HUES6 (cell line): ENCODE data around the gene SFXN3.

Experiments used
- H3K27ac ChIP-seq: 2 replicates; pipeline ENCODE4 v1.7.0; 2013; ENCODE audit warnings: low read depth, mild to moderate bottlenecking, low read length, inconsistent platforms
- H3K27me3 ChIP-seq: 2 replicates; pipeline ENCODE4 v1.6.1; 2013; ENCODE audit warnings: low read length; ENCODE audit not compliant: control insufficient read depth, insufficient read depth
- H3K36me3 ChIP-seq: 2 replicates; pipeline ENCODE4 v1.6.1; 2013; ENCODE audit warnings: low read length; ENCODE audit not compliant: control insufficient read depth, insufficient read depth
- H3K4me1 ChIP-seq: 2 replicates; pipeline ENCODE4 v1.6.1; 2013; ENCODE audit warnings: low read length; ENCODE audit not compliant: control insufficient read depth, insufficient read depth
- H3K4me3 ChIP-seq: 2 replicates; pipeline ENCODE4 v1.5.1; 2013; ENCODE audit warnings: low read depth, low read length
- H3K9ac ChIP-seq: one replicate; pipeline ENCODE4 v1.6.1; 2013; ENCODE audit warnings: mild to moderate bottlenecking, low read length
- H3K9me3 ChIP-seq: 2 replicates; pipeline ENCODE4 v1.6.1; 2013; ENCODE audit warnings: low read depth, low read length; ENCODE audit not compliant: control insufficient read depth, insufficient read depth

The SFXN3 gene

GRCh38 chr10:101001659-101002035 lies 29.4 kb upstream of the SFXN3 start:
- Histone ChIP-seq H3K9ac (no peak overlapping the region), H3K4me3 (peak overlapping the region; percentile 65; the same call in 1 of the 2 replicates), H3K4me1 (peaks cover 20% of the 10 kb centered on the region), H3K27me3 (no peaks in the 10 kb centered on the region), H3K36me3 (peaks cover 42% of the 10 kb centered on the region), H3K9me3 (no peaks in the 10 kb centered on the region), H3K27ac (no peak overlapping the region)

- H3K9ac ChIP-seq, result no peak overlapping the region
- peaks cover 20% of the 10 kb centered on the region for H3K4me1 ChIP-seq
- no peak overlapping the region for H3K27ac ChIP-seq
- H3K36me3 ChIP-seq, result peaks cover 49% of the 10 kb centered on the region
- no peaks in the 10 kb centered on the region for H3K9me3 ChIP-seq
- H3K27me3 ChIP-seq, result no peaks in the 10 kb centered on the region
- H3K4me3 ChIP-seq, result no peak overlapping the region
These were observed 28.6 kb upstream of the SFXN3 start for GRCh38 chr10:101002456-101002855.

GRCh38 chr10:101003639-101004206 lies 27.3 kb upstream of the SFXN3 start:
- Histone ChIP-seq H3K36me3 (peaks cover 50% of the 10 kb centered on the region), H3K27ac (no peak overlapping the region), H3K9ac (no peak overlapping the region), H3K9me3 (no peaks in the 10 kb centered on the region), H3K4me3 (no peak overlapping the region), H3K4me1 (peaks cover 24% of the 10 kb centered on the region), H3K27me3 (no peaks in the 10 kb centered on the region)

- no peaks in the 10 kb centered on the region for H3K9me3 ChIP-seq
- H3K4me1 ChIP-seq, result peaks cover 22% of the 10 kb centered on the region
- no peak overlapping the region for H3K27ac ChIP-seq
- H3K9ac ChIP-seq, result no peak overlapping the region
- H3K36me3 ChIP-seq, result peaks cover 50% of the 10 kb centered on the region
- H3K4me3 ChIP-seq, result no peak overlapping the region
- H3K27me3 ChIP-seq, result no peaks in the 10 kb centered on the region
These were observed 25.7 kb upstream of the SFXN3 start for GRCh38 chr10:101005361-101005760.

GRCh38 chr10:101005869-101006567 lies 25.0 kb upstream of the SFXN3 start:
- H3K4me1 ChIP-seq, result peaks cover 16% of the 10 kb centered on the region
- no peak overlapping the region for H3K27ac ChIP-seq
- H3K9ac ChIP-seq, result no peak overlapping the region
- no peaks in the 10 kb centered on the region for H3K9me3 ChIP-seq
- H3K27me3 ChIP-seq, result no peaks in the 10 kb centered on the region
- no peak overlapping the region for H3K4me3 ChIP-seq
- H3K36me3 ChIP-seq, result peaks cover 50% of the 10 kb centered on the region

GRCh38 chr10:101006593-101007098 lies 24.4 kb upstream of the SFXN3 start:
- no peak overlapping the region for H3K27ac ChIP-seq
- H3K9me3 ChIP-seq, result no peaks in the 10 kb centered on the region
- no peak overlapping the region for H3K4me3 ChIP-seq
- no peak overlapping the region for H3K9ac ChIP-seq
- no peaks in the 10 kb centered on the region for H3K27me3 ChIP-seq
- H3K36me3 ChIP-seq, result peaks cover 50% of the 10 kb centered on the region
- H3K4me1 ChIP-seq, result peaks cover 12% of the 10 kb centered on the region

- no peak overlapping the region for H3K9ac ChIP-seq
- H3K9me3 ChIP-seq, result no peaks in the 10 kb centered on the region
- no peaks in the 10 kb centered on the region for H3K27me3 ChIP-seq
- no peak overlapping the region for H3K4me3 ChIP-seq
- peaks cover 18% of the 10 kb centered on the region for H3K4me1 ChIP-seq
- no peak overlapping the region for H3K27ac ChIP-seq
- peaks cover 50% of the 10 kb centered on the region for H3K36me3 ChIP-seq
These were observed 23.8 kb upstream of the SFXN3 start for GRCh38 chr10:101007099-101007711.

- H3K9ac ChIP-seq, result no peak overlapping the region
- no peaks in the 10 kb centered on the region for H3K27me3 ChIP-seq
- H3K36me3 ChIP-seq, result peaks cover 40% of the 10 kb centered on the region
- H3K9me3 ChIP-seq, result no peaks in the 10 kb centered on the region
- H3K4me3 ChIP-seq, result no peak overlapping the region
- H3K4me1 ChIP-seq, result peaks cover 19% of the 10 kb centered on the region
- H3K27ac ChIP-seq, result no peak overlapping the region
These were observed 22.9 kb upstream of the SFXN3 start for GRCh38 chr10:101007915-101008822.

GRCh38 chr10:101008823-101009423 lies 22.1 kb upstream of the SFXN3 start:
- no peaks in the 10 kb centered on the region for H3K9me3 ChIP-seq
- H3K9ac ChIP-seq, result no peak overlapping the region
- no peaks in the 10 kb centered on the region for H3K27me3 ChIP-seq
- peaks cover 22% of the 10 kb centered on the region for H3K4me1 ChIP-seq
- no peak overlapping the region for H3K27ac ChIP-seq
- H3K4me3 ChIP-seq, result no peak overlapping the region
- peaks cover 33% of the 10 kb centered on the region for H3K36me3 ChIP-seq

- no peak overlapping the region for H3K27ac ChIP-seq
- peaks cover 22% of the 10 kb centered on the region for H3K4me1 ChIP-seq
- H3K4me3 ChIP-seq, result no peak overlapping the region
- H3K9me3 ChIP-seq, result no peaks in the 10 kb centered on the region
- H3K36me3 ChIP-seq, result peaks cover 20% of the 10 kb centered on the region
- no peak overlapping the region for H3K9ac ChIP-seq
- H3K27me3 ChIP-seq, result peaks cover 8% of the 10 kb centered on the region; the same call in 1 of the 2 replicates
These were observed 20.7 kb upstream of the SFXN3 start for GRCh38 chr10:101010329-101010728.
